ENCODE results near the gene ZNF618.

Gene ZNF618

DNA sequence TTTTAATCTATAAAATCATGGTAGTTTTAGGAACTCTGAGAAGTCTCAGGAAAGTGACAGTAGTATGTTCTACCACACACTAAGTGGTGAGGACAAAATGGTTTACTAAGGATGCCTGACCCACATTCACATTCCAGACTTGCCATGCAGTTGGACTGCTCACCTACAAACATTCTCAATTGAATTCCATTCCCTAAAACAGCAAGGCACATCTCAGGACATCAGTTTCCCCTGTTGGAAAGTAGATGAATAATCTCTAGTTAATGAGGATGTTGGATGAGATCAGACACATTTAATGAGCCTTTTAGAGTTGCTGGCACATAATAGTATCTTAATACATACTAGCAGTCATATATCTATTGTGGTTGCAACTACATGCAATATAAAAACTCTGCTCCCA lies 76.6 kb downstream of the ZNF618 start:
- no peaks in the 10 kb centered on the region for H3K9me3 ChIP-seq (ENCODE audit: low read length)
- H3K27me3 ChIP-seq (ENCODE audit: control insufficient read depth in 1 of 2, insufficient read depth in 2 of 2, low read length in 2 of 2), result no peaks in the 10 kb centered on the region
- no peak overlapping the region for H3K4me3 ChIP-seq (ENCODE audit: low read depth in 1 of 2, low read length in 2 of 2)
- H3K27ac ChIP-seq (ENCODE audit: low read depth, low read length), result no peak overlapping the region
- no peaks in the 10 kb centered on the region for H3K36me3 ChIP-seq (ENCODE audit: insufficient read depth, low read length)
- H3K9ac ChIP-seq (ENCODE audit: low read length), result no peak overlapping the region
- H3K4me1 ChIP-seq (ENCODE audit: insufficient read depth, low read length), result no peaks in the 10 kb centered on the region

DNA sequence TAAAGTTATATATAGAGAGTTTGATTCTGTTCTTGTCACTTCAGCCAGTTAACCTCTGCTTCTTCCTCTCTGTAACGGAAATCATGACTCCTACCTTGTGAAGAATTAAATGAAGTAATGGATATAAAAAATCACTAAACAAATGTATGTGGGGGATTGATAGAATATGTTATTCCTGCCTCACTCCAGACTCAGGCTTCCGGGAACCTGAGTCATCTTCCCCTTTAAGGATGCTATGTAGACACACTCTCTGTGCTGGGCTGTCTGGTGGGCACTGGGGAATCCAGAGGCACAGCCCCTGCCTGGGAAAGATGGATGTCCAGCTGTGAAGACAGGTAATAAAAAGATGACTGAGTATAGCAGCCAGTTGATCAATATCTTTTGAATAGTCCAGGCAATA lies 77.4 kb downstream of the ZNF618 start:
- Histone ChIP-seq H3K9me3 (ENCODE audit: low read length) (no peaks in the 10 kb centered on the region), H3K27me3 (ENCODE audit: control insufficient read depth in 1 of 2, insufficient read depth in 2 of 2, low read length in 2 of 2) (no peaks in the 10 kb centered on the region), H3K9ac (ENCODE audit: low read length) (no peak overlapping the region), H3K27ac (ENCODE audit: low read depth, low read length) (no peak overlapping the region), H3K4me3 (ENCODE audit: low read depth in 1 of 2, low read length in 2 of 2) (no peak overlapping the region), H3K4me1 (ENCODE audit: insufficient read depth, low read length) (no peaks in the 10 kb centered on the region), H3K36me3 (ENCODE audit: insufficient read depth, low read length) (no peaks in the 10 kb centered on the region)

DNA sequence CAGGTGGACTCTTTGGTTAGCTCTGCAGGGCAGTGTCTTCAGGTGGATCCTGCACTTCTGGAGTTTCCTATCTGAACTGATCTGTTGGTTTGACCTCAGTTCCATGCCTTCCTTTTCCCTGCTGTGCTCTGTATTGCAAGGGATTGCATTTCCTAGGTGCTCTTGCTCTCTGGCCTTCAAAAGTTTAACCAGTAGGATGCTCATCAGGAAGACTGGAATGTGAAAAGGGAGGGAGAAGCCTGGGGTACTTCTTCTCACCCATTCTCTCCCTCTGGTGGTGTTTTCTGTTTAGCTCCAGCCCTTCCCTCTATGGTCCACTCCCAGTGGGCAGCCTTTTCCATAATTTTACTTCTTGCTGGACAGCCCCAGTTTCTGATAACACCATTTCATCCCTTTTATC lies 78.5 kb downstream of the ZNF618 start:
- Histone ChIP-seq H3K4me1 (ENCODE audit: insufficient read depth, low read length) (no peaks in the 10 kb centered on the region), H3K36me3 (ENCODE audit: insufficient read depth, low read length) (no peaks in the 10 kb centered on the region), H3K4me3 (ENCODE audit: low read depth in 1 of 2, low read length in 2 of 2) (no peak overlapping the region), H3K9ac (ENCODE audit: low read length) (no peak overlapping the region), H3K27ac (ENCODE audit: low read depth, low read length) (no peak overlapping the region), H3K9me3 (ENCODE audit: low read length) (no peaks in the 10 kb centered on the region), H3K27me3 (ENCODE audit: control insufficient read depth in 1 of 2, insufficient read depth in 2 of 2, low read length in 2 of 2) (no peaks in the 10 kb centered on the region)

DNA sequence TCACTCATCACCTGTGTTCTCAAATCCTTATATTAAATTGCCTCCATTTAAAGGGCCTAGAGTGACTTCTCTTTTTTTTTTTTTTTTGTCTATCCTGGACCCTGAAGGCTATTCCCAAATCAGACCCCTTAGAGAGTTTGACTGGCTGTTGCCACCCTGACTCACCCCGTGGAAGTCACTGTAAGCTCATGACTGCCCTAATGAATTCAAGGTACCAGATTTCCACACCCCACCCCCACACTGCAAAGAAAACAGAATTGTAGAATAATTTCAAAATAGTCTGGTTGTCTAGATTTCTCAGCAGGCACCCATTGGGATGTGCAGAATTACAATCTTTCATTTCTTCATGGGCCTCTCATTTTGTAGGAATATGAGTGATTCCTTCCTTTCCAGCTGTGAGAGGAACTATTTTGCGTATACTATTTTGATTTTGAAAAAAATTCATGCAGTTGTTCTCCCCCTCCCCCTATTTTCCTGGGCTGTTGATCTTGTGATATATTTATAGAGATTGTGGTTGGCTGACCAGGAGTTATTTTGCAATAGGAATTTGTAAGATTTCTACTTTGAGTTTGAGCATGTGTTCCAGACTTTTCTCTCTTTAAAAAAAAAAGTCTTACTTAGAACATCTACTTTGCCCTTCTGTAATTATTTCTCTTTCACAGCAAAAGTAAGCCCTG lies 79.1 kb downstream of the ZNF618 start:
- H3K9ac ChIP-seq (ENCODE audit: low read length), result no peak overlapping the region
- no peaks in the 10 kb centered on the region for H3K27me3 ChIP-seq (ENCODE audit: control insufficient read depth in 1 of 2, insufficient read depth in 2 of 2, low read length in 2 of 2)
- H3K36me3 ChIP-seq (ENCODE audit: insufficient read depth, low read length), result no peaks in the 10 kb centered on the region
- no peak overlapping the region for H3K4me3 ChIP-seq (ENCODE audit: low read depth in 1 of 2, low read length in 2 of 2)
- no peak overlapping the region for H3K27ac ChIP-seq (ENCODE audit: low read depth, low read length)
- no peaks in the 10 kb centered on the region for H3K9me3 ChIP-seq (ENCODE audit: low read length)
- H3K4me1 ChIP-seq (ENCODE audit: insufficient read depth, low read length), result no peaks in the 10 kb centered on the region

DNA sequence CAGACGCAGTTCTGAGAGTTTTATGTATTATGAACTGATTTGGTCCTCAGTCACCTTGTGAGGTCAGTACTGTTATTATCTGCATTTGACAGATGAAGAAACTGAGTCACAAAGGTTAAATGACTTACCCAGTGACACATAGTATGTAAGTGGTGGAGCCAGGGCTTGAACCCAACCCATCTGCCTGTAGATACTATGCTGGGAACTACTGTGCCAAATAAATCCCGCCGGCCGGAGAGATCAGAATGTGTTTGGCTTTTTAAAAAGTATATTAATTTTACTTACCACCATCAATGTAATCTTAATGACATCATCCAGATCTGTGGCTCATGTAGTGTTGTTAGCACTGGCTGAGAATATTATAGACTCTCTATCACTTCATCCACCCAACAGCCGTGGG lies 80.8 kb downstream of the ZNF618 start:
- H3K27me3 ChIP-seq (ENCODE audit: control insufficient read depth in 1 of 2, insufficient read depth in 2 of 2, low read length in 2 of 2), result no peaks in the 10 kb centered on the region
- H3K9ac ChIP-seq (ENCODE audit: low read length), result no peak overlapping the region
- H3K27ac ChIP-seq (ENCODE audit: low read depth, low read length), result no peak overlapping the region
- H3K36me3 ChIP-seq (ENCODE audit: insufficient read depth, low read length), result no peaks in the 10 kb centered on the region
- H3K4me3 ChIP-seq (ENCODE audit: low read depth in 1 of 2, low read length in 2 of 2), result no peak overlapping the region
- H3K4me1 ChIP-seq (ENCODE audit: insufficient read depth, low read length), result no peaks in the 10 kb centered on the region
- H3K9me3 ChIP-seq (ENCODE audit: low read length), result no peaks in the 10 kb centered on the region

DNA sequence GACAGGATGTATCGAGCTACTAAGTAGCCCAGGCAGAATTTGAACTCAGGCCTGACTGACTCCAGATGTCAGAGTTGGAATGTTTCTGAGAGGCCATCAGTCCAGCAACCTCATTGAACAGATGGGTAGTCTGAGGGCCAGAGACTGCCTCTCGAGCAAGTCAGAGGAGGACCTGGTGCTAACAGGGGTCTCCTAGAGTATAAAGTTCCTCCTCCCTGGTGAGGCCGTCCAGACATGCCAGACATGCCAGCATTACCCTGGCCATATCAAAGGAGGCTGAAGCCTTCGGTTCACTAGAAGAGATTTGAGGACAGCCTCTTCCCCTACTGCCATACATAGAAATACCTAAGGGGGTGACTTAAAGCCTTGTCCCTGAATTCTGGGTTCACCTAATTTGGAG lies 81.2 kb downstream of the ZNF618 start:
- Histone ChIP-seq H3K27me3 (ENCODE audit: control insufficient read depth in 1 of 2, insufficient read depth in 2 of 2, low read length in 2 of 2) (no peaks in the 10 kb centered on the region), H3K4me1 (ENCODE audit: insufficient read depth, low read length) (no peaks in the 10 kb centered on the region), H3K9ac (ENCODE audit: low read length) (no peak overlapping the region), H3K4me3 (ENCODE audit: low read depth in 1 of 2, low read length in 2 of 2) (no peak overlapping the region), H3K9me3 (ENCODE audit: low read length) (no peaks in the 10 kb centered on the region), H3K27ac (ENCODE audit: low read depth, low read length) (no peak overlapping the region), H3K36me3 (ENCODE audit: insufficient read depth, low read length) (no peaks in the 10 kb centered on the region)

DNA sequence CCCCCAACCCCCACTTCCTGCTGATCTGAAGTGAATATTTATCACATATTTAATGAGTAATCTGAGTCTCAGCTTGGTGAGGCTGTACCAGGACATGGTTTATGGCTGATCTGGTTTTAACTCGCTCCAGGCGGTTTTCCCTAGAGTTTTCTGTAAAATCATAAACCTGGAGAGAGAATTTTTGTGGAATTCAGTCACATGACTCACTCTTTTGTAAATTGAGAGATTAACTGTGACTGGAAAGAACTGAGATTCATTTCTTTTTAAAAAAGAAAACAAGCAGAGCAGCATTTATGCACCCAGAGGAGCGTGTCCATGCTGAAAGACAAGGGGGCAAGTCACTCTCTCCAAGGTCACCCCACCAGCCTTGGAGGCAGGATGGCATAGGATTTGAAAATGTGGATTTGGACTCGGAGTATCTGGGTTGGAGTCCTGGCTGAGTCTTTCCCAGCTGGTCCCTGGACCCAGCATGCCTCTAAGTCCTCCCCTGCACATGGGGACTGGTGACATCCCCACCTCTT lies 81.8 kb downstream of the ZNF618 start:
- H3K27me3 ChIP-seq (ENCODE audit: control insufficient read depth in 1 of 2, insufficient read depth in 2 of 2, low read length in 2 of 2), result no peaks in the 10 kb centered on the region
- no peak overlapping the region for H3K9ac ChIP-seq (ENCODE audit: low read length)
- no peaks in the 10 kb centered on the region for H3K4me1 ChIP-seq (ENCODE audit: insufficient read depth, low read length)
- no peak overlapping the region for H3K4me3 ChIP-seq (ENCODE audit: low read depth in 1 of 2, low read length in 2 of 2)
- no peak overlapping the region for H3K27ac ChIP-seq (ENCODE audit: low read depth, low read length)
- H3K36me3 ChIP-seq (ENCODE audit: insufficient read depth, low read length), result no peaks in the 10 kb centered on the region
- H3K9me3 ChIP-seq (ENCODE audit: low read length), result no peaks in the 10 kb centered on the region

DNA sequence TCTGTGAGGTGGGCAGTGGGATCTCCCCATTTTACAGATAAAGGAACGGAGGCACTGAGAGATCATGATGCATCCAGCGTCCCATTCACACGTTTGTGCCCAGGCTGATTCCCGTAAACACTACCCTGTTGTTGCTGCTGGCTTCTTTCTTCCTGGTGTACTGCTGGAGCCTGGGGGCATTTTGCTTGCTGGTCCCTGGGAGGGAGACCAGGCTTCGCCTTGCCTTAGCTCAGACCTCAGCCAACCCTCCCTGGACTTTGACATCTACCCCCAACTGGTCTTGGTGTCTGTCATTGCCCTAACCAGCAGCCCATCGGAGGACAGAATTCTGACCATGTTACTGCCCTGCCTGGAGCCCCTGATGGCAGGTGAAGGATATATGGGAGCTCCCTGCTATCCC lies 82.4 kb downstream of the ZNF618 start:
- H3K4me3 ChIP-seq (ENCODE audit: low read depth in 1 of 2, low read length in 2 of 2), result no peak overlapping the region
- no peaks in the 10 kb centered on the region for H3K4me1 ChIP-seq (ENCODE audit: insufficient read depth, low read length)
- no peaks in the 10 kb centered on the region for H3K27me3 ChIP-seq (ENCODE audit: control insufficient read depth in 1 of 2, insufficient read depth in 2 of 2, low read length in 2 of 2)
- H3K9me3 ChIP-seq (ENCODE audit: low read length), result no peaks in the 10 kb centered on the region
- no peaks in the 10 kb centered on the region for H3K36me3 ChIP-seq (ENCODE audit: insufficient read depth, low read length)
- no peak overlapping the region for H3K9ac ChIP-seq (ENCODE audit: low read length)
- H3K27ac ChIP-seq (ENCODE audit: low read depth, low read length), result no peak overlapping the region

DNA sequence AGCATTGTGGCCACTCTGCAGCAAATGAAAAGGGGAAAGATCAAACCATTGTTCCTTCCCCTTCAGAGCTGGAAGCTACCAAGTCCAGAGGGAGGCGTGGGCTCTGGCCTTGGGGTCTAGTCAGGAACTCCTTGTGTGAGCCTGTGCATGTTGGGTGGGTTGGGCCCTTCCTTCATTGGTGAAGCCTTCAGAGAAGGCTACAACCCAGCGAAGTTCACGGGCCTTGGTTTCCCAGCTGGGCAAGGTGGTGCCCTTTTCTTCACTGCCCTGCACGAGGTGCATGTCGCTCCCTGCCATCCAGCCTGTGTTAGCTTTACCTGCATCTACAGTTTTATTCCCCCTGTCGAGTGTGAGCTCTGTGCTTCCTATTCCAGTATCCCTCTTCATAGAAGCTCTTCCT lies 84.7 kb downstream of the ZNF618 start:
- Histone ChIP-seq H3K27me3 (ENCODE audit: control insufficient read depth in 1 of 2, insufficient read depth in 2 of 2, low read length in 2 of 2) (no peaks in the 10 kb centered on the region), H3K4me1 (ENCODE audit: insufficient read depth, low read length) (no peaks in the 10 kb centered on the region), H3K27ac (ENCODE audit: low read depth, low read length) (no peak overlapping the region), H3K9me3 (ENCODE audit: low read length) (no peaks in the 10 kb centered on the region), H3K9ac (ENCODE audit: low read length) (no peak overlapping the region), H3K36me3 (ENCODE audit: insufficient read depth, low read length) (no peaks in the 10 kb centered on the region), H3K4me3 (ENCODE audit: low read depth in 1 of 2, low read length in 2 of 2) (no peak overlapping the region)

DNA sequence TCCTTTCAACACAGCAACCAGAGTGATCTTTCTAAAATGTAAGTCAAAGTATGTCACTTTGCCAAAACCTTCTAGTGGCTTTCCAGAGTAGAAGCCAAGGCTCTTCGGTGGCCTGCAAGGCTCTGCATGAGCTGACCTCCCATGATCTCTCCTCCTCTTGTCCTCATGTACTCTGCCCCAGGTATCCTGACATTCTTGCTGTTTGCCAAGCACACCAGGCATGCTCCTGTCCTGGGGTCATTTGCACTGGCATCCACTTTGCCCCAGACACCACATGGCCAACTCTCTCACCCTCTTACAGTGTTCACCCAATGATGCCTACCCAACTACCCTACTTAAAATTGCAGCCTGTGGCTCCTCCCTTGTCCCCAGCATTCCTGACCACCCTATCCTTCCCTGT lies 86.3 kb downstream of the ZNF618 start:
- Histone ChIP-seq H3K27ac (ENCODE audit: low read depth, low read length) (no peak overlapping the region), H3K4me1 (ENCODE audit: insufficient read depth, low read length) (no peaks in the 10 kb centered on the region), H3K4me3 (ENCODE audit: low read depth in 1 of 2, low read length in 2 of 2) (no peak overlapping the region), H3K36me3 (ENCODE audit: insufficient read depth, low read length) (no peaks in the 10 kb centered on the region), H3K9ac (ENCODE audit: low read length) (no peak overlapping the region), H3K27me3 (ENCODE audit: control insufficient read depth in 1 of 2, insufficient read depth in 2 of 2, low read length in 2 of 2) (no peaks in the 10 kb centered on the region), H3K9me3 (ENCODE audit: low read length) (no peaks in the 10 kb centered on the region)

DNA sequence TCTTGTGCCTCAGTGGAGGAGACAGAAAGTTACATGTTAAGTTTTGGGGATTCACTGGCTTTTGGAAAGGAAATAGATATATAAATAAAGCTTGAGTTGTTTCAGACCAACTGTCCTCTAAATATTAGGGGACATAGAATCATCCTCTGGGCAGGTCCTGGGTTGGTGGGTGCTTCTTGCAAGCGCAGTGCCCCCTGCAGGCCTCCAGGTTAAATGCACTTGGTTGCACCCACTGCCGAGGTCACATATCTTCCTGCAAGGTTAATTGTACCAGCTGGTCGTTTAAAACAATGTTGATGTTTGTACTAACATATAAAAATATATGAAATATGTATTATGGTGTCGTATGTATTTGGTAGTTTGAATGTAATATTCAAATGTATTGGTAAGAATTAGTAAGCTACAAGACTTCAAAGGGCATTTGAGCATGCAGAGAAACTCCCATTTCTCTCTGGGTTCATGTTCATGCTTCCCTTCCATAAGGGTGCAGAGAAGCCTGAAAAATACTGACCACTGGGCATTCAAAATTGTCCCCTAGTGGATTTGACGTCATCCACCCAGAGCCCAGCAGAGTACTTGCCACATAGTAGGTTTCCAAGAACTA lies 87.0 kb downstream of the ZNF618 start:
- no peaks in the 10 kb centered on the region for H3K27me3 ChIP-seq (ENCODE audit: control insufficient read depth in 1 of 2, insufficient read depth in 2 of 2, low read length in 2 of 2)
- H3K9ac ChIP-seq (ENCODE audit: low read length), result no peak overlapping the region
- no peaks in the 10 kb centered on the region for H3K4me1 ChIP-seq (ENCODE audit: insufficient read depth, low read length)
- no peak overlapping the region for H3K4me3 ChIP-seq (ENCODE audit: low read depth in 1 of 2, low read length in 2 of 2)
- no peaks in the 10 kb centered on the region for H3K9me3 ChIP-seq (ENCODE audit: low read length)
- H3K27ac ChIP-seq (ENCODE audit: low read depth, low read length), result no peak overlapping the region
- no peaks in the 10 kb centered on the region for H3K36me3 ChIP-seq (ENCODE audit: insufficient read depth, low read length)
